SK-N-SH treated with all-trans-retinoic acid at 6 μM for 48 hours (cell line): ENCODE measurements around the gene ATP6V0E2.

Experiments used
- ARNTL ChIP-seq: fragments of 450-650 bp; formaldehyde crosslinking; IDR thresholded peaks from 2 replicates; pipeline ENCODE4 v1.5.0; 2020; ENCODE audit warnings: low read depth, mild to moderate bottlenecking, moderate library complexity, borderline replicate concordance
- CREB5 ChIP-seq: fragments of 250-450 bp; sonication (Bioruptor Pico); IDR thresholded peaks from 2 replicates; pipeline ENCODE4 v1.5.1; 2020; ENCODE audit warnings: low read depth, mild to moderate bottlenecking, moderate library complexity
- CSDC2 ChIP-seq: fragments of 250-450 bp; sonication (Bioruptor Pico); IDR thresholded peaks from 2 replicates; pipeline ENCODE4 v1.5.0; 2020; ENCODE audit warnings: mild to moderate bottlenecking, moderate library complexity
- ESRRG ChIP-seq: fragments of 250-450 bp; sonication (Bioruptor Pico); IDR thresholded peaks from 2 replicates; pipeline ENCODE4 v1.6.1; 2021; ENCODE audit warnings: mild to moderate bottlenecking
- ISL1 ChIP-seq: fragments of 250-450 bp; sonication (Bioruptor Pico); IDR thresholded peaks from 2 replicates; pipeline ENCODE4 v2.1.2; 2022; ENCODE audit warnings: mild to moderate bottlenecking, moderate library complexity
- PATZ1 ChIP-seq: fragments of 250-450 bp; sonication (Bioruptor Pico); IDR thresholded peaks from 2 replicates; pipeline ENCODE4 v1.8.0; 2020; ENCODE audit warnings: mild to moderate bottlenecking, moderate library complexity, borderline replicate concordance
- POU6F1 ChIP-seq: fragments of 250-450 bp; sonication (Bioruptor Pico); IDR thresholded peaks from 2 replicates; pipeline ENCODE4 v1.8.0; 2021; ENCODE audit warnings: low read depth, mild to moderate bottlenecking, moderate library complexity, borderline replicate concordance
- RARB ChIP-seq: fragments of 250-450 bp; sonication (Bioruptor Pico); IDR thresholded peaks from 2 replicates; pipeline ENCODE4 v1.8.0; 2021; ENCODE audit warnings: mild to moderate bottlenecking, moderate library complexity
- SNAI2 ChIP-seq: fragments of 250-450 bp; sonication (Bioruptor Pico); IDR thresholded peaks from 2 replicates; pipeline ENCODE4 v1.5.0; 2020; ENCODE audit warnings: mild to moderate bottlenecking, moderate library complexity
- TCF4 ChIP-seq: fragments of 250-450 bp; sonication (Bioruptor Pico); IDR thresholded peaks from 2 replicates; pipeline ENCODE4 v1.8.0; 2021; ENCODE audit warnings: mild to moderate bottlenecking, moderate library complexity, borderline replicate concordance
- ZFP3 ChIP-seq: fragments of 250-450 bp; sonication (Bioruptor Pico); IDR thresholded peaks from 2 replicates; pipeline ENCODE4 v1.5.0; 2020; ENCODE audit warnings: mild to moderate bottlenecking, moderate library complexity
- ZNF70 ChIP-seq: fragments of 450-650 bp; formaldehyde crosslinking; IDR thresholded peaks from 2 replicates; pipeline ENCODE4 v1.5.0; 2020; ENCODE audit warnings: mild to moderate bottlenecking, moderate library complexity

- TF ChIP-seq ZFP3 (CRISPR knock-in tag) (no peak), PATZ1 (CRISPR knock-in tag) (no peak), RARB (CRISPR knock-in tag) (no peak), ZNF70 (CRISPR knock-in tag) (no peak), POU6F1 (CRISPR knock-in tag) (no peak), CREB5 (CRISPR knock-in tag) (no peak), ESRRG (no peak), SNAI2 (CRISPR knock-in tag) (no peak), ISL1 (CRISPR knock-in tag) (no peak), TCF4 (CRISPR knock-in tag) (no peak), CSDC2 (CRISPR knock-in tag) (no peak), ARNTL (CRISPR knock-in tag) (no peak)
These were observed 9.7 kb upstream of the ATP6V0E2 start for GRCh38 chr7:149864023-149864422.
